T follicular helper cell (primary cell): ENCODE results near the gene RTKN2.
"Not testable (repeated sequence)": the region's sequence is repeated elsewhere in the genome, so short reads cannot be mapped to it uniquely, and the experiment has no call there.

ENCODE experiments used
- DNase-seq: peaks from one replicate; pipeline ENCODE4 v3.0.0-alpha.2; 2020; ENCODE audit warnings: low read depth
- total RNA-seq, 2 experiments: gene quantifications; one replicate each; lab custom pipeline; 2026; lab: John Stamatoyannopoulos, UW

The RTKN2 gene, protein sequence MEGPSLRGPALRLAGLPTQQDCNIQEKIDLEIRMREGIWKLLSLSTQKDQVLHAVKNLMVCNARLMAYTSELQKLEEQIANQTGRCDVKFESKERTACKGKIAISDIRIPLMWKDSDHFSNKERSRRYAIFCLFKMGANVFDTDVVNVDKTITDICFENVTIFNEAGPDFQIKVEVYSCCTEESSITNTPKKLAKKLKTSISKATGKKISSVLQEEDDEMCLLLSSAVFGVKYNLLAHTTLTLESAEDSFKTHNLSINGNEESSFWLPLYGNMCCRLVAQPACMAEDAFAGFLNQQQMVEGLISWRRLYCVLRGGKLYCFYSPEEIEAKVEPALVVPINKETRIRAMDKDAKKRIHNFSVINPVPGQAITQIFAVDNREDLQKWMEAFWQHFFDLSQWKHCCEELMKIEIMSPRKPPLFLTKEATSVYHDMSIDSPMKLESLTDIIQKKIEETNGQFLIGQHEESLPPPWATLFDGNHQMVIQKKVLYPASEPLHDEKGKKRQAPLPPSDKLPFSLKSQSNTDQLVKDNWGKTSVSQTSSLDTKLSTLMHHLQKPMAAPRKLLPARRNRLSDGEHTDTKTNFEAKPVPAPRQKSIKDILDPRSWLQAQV
- total RNA-seq: 12.9 to 34.8 reads per million in 2 experiments

DNA sequence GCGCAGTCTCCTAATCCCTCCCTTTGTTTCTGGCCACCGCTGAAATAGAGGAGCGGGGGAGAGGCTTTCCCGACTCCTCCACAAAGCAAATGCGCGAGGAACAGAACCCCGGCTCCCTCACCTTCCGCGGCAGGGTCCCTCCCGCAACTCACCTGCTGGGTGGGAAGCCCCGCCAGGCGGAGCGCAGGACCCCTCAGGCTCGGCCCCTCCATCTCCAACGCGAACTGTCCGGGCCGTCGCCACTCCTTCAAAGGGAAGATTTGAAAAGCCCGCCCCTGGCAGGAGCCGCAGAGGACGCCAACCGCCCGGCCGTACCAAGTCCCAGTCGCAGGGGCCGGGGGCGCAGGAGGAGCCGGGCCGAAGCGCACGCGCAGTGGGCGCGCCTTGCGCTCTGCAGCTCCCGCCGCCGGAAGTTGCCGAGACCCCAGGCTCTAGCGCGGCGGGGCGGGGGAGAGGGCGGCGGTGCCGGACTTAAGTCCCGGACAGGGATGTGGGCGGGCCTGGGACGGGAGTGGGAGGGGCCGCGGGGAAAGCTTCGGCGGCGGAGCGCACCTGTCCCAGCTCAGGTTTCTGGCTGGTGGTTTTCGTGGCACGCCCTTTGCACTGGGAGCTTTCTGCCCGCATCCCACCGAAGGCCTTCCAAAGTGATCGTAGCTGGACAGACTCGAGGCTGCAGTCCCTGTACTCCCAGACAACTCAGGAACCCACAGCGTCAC is at the start of gene RTKN2:
RTKN2 (minus strand) TSS at position 446 of the 716 bp plus-strand sequence; CDS start at position 212, 234 bp downstream.
- peak; percentile 36 for DNase-seq

DNA sequence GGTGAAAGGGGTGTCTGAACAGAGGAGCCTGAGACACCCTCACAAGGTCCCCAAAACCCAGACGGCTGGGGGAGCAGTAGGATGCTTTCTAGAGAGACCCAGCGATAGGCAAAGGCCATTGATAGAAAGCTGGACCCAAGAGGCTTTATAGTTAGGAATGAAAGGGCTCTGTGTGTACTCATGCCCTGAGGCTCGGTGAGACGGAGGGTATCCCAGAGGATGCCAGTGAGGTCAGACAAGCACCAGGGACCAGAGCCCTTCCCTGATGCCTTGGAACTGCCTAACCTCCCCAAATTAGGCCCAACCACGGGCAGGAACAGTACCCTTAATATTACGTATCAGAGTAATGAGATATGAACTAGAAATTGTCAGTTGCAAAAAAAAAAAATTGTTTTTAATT is 48.6 kb upstream of the RTKN2 start:
- DNase-seq: no peak

DNA sequence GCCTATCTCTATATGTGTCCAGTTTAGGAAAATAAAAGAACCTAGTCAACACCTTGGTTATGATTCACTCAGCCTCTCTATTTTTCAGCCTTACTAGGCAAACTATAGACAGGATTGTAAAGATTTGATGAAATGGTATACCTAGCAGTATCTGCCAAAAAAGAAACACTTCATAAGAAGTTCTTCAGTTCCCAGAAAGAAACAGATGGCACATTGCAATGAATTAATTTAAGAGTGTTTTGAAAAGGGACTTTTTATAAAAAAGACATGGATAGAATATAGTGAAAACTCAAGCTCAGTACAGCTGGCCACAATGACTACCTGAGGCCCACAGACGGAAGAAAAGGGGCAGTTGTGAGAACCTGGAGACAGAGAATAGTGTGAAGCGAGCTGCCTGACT is 40.6 kb upstream of the RTKN2 start:
- no peak for DNase-seq

DNA sequence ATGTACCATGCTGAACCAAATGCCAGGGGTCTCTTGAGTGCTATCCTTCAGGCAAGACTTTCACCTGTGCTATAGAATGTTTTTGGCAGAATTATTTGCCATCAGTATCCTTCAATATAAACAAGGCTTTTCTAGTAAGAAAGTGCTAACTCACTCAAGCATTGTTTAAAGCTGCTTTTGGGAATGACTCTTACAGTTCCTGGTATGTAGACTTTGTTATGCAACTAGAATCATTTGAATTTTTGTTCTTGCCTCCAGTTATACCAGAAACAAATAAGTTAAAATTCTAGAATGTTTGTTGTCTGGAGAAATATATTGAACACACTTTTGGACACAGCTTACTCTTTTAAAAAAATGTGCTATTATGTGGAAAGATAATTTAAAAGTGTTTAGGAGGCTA is 39.5 kb upstream of the RTKN2 start:
- no peak for DNase-seq

DNA sequence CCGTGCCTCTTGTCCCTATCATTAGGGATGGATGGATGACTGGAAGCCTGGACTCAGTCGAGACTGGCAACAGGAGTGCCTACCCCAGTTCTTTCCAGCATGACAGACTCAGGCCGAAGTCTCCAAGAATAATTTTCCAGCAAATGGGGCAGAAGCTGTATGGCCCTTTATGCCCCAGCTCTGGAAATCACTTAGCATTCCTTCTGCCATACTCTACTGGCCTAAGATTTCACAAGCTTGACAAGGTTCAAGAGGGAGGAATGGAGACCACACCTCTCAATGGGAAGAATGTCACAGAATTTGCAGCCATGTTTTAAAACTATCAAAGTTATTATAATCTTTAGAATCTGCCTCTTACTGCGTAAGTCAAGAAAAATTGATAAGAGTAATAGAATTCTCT is 39.0 kb upstream of the RTKN2 start:
- DNase-seq: no peak

DNA sequence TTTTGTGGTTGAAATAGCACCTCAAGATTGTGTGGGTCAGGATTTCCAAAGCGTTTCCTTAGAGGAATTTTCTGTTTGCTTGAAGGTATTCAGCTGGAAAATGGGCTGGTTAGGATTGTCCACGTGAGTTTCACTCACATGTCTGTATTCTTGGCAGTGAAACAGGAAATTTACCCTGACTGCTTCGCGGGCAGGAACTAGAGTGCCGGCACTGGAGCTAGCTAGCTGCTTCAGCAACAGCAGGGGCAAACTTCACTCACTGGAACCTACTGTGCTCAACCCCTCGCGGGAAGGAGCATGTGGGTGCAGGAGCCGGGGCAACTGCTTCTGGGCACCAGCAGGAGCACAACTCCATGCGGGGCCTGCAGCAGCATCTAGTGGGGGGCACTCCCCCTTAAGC is 38.0 kb upstream of the RTKN2 start:
- DNase-seq: peak; percentile 1

DNA sequence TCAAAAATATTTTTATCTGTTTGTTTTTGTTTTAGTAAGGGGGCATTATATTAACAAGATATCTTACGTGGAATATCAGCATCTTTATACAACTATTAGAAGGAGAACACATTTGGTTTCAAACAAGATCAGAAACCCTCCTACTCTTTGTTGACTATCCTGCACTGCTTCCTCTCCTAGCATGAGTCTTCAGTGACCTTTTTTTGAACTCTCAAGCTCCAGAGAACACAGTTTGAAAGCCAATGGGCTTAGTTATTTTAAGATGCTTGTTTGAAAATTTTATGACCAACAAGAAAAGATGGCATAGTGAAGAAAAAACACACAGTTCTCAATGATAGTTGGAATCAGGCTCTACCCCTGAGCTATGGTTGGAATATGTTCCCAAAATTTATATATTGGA is 37.2 kb upstream of the RTKN2 start:
- no peak for DNase-seq

DNA sequence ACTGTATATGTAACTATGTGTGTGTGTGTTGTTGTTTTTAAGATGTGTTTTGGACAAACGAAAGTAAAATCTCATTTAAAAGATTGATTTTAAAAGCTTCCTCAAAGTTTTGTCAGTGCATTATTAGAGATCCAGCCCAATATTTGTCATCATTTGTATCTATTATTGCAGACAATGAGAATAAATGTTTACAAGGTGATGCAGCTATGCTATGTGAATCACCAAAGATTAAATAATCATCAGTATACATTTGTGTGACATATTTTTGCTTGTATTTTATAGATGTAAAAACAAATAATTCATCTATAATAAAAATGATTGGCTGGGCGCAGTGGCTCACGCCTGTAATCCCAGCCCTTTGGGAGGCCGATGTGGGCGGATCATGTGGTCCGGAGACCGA is 35.3 kb upstream of the RTKN2 start:
- no peak for DNase-seq

DNA sequence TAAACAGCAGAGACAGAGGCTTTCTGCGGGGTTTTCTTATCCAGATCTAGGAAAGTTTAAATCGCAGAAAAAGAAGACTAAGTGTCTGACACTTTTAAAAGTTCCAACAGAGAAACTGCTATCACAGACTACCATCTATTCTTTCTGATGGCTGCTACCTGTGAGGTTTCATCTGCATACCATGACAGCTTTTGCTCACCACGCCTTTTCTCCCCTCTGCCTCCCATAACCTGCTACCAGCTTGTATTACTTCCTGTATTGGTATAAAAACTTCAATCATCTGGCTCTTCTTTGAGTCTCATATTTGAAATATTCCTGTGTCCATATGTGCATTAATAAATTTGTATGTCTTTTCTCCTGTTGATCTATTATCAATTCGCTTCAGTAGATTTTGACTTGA is 34.1 kb upstream of the RTKN2 start:
- DNase-seq: no peak

DNA sequence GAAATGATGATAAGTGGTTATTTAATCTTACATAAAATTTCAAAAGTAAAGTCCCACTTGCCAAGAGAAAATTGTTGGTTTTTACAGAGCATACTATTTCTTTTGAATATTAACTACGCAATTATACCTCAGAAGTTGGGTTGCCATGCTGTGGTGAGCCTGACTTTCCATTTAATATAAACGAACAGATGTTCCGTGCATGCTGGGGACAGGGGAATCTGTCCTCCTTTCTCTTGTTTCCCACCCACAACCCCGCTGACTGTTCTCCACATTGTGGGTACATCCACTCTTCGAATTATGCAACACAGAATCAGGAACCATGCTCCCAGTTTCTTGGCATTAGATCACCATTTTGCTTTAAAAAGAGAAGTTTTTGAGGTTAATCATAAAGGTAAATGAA is 29.2 kb upstream of the RTKN2 start:
- no peak for DNase-seq

DNA sequence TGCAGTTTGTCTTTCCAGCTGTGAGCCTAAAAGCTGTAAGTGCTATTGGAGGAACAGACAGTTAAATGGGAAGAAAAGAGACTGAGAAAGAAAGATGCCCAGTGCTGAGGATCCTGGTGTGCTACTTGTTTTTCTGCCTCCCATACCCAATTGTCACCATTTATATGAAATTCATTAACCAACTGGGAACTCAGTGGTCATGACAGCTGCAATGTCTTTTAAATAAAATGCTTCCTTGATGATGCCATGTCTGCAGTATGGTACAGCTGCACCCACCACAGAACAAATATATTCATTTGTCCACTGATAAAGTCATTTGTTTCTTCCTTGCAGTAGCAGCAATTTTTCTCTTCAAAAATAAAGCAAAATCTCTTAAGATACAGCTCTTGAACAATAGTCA is 15.6 kb upstream of the RTKN2 start:
- DNase-seq: no peak

DNA sequence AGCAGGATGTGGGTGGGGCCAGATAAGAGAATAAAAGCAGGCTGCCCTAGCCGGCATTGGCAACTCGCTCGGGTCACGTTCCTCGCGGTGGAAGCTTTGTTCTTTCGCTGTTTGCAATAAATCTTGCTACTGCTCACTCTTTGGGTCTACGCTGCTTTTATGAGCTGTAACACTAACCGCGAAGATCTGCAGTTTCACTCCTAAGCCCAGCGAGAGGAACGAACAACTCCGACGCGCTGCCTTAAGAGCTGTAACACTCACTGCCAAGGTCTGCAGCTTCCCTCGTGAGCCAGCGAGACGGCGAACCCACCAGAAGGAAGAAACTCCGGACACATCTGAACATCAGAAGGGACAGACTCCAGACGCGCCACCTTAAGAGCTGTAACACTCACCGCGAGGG is 12.7 kb upstream of the RTKN2 start:
- DNase-seq: not testable (repeated sequence)

DNA sequence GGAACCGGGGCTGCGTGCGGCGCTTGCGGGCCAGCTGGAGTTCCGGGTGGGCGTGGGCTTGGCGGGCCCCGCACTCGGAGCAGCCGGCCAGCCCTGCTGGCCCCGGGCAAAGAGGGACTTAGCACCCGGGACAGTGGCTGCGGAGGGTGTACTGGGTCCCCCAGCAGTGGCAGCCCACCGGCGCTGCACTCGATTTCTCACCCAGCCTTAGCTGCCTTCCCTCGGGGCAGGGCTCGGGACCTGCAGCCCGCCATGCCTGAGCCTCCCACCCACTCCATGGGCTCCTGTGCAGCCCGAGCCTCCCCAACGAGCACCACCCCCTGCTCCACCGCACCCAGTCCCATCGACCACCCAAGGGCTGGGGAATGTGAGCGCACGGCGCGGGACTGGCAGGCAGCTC is 11.7 kb upstream of the RTKN2 start:
- not testable (repeated sequence) for DNase-seq

DNA sequence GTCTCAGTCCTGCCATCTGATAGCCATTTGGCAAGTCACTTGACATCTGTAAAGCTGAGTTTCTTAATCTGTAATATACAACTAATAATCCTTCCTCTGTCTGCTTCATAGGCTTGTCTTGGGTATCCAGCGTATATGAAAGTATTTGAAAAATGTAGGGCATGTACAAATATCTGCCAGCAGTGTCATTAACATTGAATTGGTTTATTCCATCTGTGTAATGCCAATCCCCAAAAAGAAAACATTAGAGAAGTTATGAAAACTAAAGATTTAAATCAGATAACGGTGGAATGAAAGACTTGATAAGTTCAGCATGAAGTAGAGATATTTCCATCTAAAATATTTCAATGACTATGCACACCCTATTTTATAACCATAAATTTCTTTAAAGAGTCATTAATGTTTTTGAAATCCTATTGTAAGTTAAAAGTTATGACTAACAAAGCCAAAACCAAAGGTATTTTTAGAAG is 9.8 kb upstream of the RTKN2 start:
- DNase-seq: no peak

DNA sequence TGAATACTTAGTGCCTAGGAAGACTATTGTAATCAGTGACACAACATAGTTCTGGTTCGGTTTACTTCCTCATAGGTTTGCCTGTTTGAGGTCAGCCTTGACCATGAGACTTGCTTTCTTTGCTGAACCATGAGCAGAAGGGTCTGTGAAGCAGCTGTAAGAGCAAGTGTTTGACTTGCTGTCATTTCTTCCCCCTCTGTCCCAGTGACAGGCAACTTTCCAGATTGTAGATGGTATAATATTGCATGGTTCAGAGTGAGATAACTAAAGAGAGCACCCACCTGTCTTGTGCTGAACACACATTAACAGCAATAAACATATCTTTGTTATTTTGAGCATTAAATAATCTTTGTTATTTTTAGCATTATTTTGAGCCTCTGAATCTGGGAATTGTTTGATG is 9.3 kb upstream of the RTKN2 start:
- no peak for DNase-seq

DNA sequence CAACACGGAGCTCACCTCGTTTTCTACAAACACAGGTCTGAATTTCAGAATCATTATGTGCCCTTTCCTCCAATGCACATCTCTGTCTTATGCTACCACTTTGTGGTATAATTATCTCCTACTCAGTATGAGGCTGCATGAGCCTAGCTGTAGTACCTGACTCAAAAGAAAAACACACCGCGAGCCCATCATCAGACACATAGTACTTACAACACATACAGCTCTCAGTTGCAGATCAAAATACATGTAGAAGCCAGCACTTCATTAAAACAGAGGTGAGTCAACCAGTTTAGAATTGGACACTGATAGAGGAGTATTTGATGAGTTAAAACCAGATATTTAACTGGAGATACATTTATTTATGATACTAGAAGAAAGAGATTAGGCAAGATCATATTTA is 1.4 kb upstream of the RTKN2 start:
- no peak for DNase-seq

DNA sequence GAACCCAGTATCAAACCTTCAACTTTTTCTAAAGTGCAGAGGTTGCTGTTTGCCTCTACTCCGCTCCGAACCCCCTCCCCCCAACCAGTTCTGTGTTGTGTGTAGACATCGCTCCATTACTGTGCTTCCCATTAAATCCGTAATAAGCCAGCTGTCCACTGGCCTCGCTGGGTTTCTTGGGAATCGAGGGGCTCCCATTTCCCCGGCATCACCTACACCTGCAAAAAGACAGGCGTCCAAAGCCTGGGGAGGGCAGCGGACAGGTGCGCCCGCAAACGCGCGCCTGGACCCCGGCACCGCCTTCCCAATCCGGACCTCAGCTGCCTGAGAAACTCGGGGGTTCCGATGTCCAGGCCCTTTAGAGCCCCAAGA is 631 bp downstream of the RTKN2 start:
- no peak for DNase-seq

DNA sequence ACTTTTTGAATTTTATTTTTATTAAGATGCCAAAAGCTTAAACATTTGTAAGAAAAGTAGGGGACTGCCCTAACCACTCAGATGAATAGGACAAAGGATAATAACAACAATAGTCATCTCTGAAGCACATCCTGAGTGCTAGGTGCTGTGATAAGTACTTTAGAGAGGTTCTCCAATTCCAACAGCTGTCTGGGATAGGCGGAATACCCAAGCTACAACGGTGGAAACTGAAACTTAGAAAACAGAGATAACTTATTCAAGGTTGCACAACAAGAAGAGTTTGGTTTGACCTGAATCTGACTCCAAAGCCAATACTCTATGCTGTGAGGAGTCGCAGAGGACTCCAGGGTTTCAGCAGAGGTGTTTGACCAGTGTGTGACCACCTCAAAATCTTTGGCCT is 2.0 kb downstream of the RTKN2 start:
- no peak for DNase-seq

DNA sequence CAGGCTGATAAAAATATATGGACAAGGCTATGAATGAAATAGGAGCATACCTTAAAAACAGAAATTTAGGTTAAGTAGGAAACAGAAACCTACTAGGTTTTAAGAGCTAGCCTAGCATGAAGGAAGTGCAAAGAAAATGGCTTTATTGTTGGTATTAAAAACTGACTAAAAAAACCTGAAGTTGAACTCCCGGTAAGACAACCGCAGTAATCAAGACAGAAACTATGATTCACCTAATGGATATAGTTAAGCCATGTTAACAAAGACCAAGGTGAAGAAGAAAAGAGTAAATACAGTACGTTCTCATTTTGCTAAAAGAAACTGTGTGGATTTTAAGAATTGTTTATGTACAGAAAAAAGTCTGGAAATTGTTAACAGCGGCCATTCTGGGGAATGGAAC is 2.5 kb downstream of the RTKN2 start:
- DNase-seq: no peak

DNA sequence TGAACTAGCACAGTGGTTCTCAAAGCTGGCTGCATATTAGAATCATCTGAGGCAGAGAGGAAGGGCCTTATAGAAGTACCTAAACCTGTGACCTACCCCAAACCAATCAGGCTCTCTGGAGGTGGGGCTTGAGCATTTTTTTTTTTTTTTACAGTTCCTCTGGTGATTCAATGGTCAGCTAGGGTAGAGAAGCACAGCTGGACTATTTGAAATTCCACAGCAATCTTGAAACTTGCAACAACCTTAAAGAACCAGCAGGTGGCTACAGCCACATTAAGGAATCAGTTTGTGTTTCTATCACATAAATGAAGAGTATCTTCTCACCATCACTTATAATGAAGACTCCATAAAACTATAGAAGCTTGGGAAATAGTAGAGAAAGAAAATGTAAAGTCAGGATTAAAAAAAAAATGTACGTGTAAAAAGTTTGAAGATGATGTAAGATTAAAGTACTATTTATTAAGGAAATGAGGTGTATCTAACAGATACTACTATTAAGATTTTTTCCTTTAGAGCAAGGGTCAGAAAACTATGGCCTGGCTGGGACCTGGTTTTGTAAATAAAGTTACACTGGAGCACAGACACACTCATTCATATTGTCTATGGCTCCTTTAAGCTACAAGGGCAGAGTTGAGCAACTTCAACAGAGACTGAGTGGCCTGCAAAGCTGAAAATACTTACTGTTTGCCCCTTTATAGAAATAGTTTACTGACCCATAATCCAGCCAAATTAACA is 3.8 kb downstream of the RTKN2 start:
- no peak for DNase-seq

DNA sequence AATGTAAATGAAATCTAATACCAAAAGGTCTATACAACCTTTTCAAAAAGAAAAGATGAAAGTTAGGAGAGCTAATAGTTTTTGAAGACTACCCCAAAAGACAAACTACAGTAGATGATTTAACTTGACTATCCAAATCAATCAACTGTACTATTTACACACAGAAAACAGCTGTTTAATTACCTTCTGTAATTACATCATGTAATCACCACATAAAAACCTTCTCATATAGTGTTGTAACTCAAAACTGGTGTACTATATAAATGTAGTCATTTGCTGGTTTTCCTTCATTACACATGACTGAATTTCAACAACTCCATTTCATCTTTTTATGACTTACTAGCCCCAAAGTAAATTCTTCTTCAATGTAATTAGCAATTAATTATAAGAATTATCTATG is 4.5 kb downstream of the RTKN2 start:
- no peak for DNase-seq

DNA sequence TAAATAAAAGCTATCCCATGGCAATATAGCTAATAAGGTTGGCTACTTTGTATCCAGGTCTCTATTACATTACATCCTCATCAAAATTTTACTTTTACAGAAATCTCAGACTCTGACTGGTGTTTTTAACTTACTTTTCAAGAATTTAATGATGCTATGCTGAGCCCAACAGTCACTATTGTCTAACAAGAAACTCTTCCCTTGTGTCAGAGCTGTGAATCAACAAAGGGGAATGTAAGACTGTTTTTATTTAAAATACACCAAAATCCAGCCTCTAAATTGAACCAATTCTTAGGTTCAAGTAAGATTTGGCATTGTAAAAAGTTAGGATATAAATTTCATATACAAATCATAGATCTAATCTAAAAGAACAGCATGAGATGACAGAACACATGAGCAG is 7.0 kb downstream of the RTKN2 start:
- no peak for DNase-seq
